ENCODE results near the gene DLL4. TPM values are rescaled to one million over a fixed set of nuclear protein-coding genes. Genes with fewer than 3 reads are reported as not detected.

The DLL4 gene
- total RNA-seq, 1 donor from 2014 or later: not detected

DNA sequence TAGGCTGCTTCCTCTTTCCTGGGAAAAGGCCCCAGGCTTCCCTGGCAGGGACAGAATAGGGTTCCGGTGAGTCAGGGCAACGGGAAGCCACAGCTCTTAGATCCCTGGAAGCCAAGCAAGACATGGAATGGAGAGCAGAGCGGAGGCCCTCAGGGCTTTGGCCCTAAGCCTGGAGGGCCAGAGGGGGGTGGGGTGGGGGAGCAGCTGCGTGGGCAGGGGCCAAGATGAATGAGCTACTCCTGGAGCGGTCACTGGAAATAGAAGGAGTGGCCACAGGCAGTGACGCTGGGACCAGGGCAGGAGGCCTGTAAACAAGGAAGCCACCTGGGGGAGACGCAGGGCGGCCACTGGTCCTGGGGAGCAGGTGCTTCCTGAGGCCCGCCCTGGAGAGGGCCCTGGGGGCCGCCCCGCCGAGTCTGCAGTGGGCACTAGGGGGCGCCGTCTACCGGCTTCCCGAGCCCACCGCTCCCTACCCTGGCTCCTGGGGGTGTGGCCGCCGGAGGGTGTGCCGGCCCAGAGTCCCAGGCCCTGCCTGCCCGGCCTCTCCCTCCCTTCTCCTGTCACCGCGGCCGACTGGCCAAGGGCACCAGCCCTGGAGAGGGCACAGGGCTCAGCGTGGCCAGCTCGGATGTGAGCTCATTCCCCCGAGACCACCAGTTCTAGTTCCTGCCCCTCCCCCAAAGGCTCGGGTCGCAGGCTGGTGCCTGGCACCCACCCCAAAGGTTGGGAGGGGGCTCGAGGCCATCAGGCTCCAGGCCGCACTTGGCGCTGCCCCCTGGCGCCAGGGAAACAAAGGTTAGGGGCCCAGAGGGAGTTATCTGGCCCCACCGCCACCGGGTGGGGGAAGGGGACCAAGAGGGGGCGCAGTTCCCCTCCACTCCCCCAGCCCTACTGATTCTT lies 22.8 kb upstream of the DLL4 start:
- intact Hi-C loops (cut with micrococcal nuclease): loop anchor here (2.0 to 10.0 kb wide), 4 partner anchors 36 to 208 kb away; partner anchors contain the start of gene INO80

DNA sequence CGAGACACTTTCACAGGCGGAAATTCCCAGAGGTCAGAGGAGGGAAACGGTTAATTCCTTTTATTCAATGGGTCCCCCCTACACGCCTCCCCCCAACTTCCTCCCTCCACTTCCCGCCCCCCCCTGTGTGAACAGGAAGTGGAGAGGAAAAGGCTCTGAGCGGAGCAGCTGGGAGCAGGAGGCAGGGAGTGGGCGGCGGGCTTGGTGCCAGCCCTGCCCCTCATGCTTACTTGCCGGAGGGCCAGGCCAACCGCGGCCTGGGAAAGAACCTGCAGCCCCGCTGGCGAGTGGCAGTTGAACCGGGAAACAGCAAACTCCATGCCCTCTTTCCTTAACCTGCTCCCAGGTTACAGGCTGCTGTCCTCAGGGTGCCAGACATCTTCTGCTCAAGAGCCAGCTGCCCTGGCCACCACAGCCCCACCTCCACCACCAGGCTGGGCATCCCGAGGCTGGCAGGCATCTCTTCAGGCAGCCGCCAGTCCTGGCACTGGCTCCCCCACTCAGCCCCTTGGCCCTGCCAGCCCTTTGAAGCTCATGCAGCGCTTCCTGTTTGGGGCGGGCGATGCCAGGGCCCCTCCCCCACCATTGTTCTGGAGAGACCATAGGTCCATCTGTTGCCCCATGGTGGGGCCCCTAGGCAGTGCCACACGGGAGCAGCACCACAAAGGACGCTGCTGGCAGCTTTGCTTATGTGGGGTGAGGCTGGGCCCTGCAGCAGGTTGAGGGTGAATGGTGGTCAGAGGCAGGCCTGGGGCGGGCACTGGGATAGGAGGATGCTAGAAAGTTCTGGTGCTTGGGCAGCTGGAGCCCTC lies 21.9 kb upstream of the DLL4 start:
- intact Hi-C loops (cut with micrococcal nuclease): loop anchor here (2.0 to 10.0 kb wide), 4 partner anchors 35 to 208 kb away; partner anchors contain the start of gene INO80

DNA sequence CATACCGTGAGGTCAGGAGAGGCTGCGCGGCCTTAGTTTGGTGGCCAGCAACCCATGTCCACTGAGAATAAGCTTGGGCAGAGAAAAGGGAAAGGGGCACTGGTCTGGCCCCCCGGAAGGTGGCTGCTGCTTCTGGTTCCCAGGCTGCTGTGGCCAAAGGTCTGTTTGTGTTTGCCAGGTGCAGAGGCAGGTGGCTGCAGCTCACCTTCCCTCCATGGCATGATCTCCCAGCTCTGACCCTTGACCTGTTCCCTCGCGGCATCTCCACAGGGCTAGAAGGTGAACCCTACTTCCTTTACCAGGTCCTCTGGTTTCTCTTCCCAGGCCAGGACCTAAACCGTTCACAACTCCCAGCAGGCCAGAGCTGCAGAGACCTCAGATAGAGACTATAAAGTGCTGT lies 21.0 kb upstream of the DLL4 start:
- intact Hi-C loops (cut with micrococcal nuclease): loop anchor here (5.0 to 10.0 kb wide), 3 partner anchors 34 to 207 kb away; partner anchors contain the start of gene INO80

- intact Hi-C loops (cut with micrococcal nuclease): loop anchor here (5.0 to 10.0 kb wide), 3 partner anchors 32 to 205 kb away; partner anchors contain the start of gene INO80
Observed at GRCh38 chr15:40909662-40910630, 19.2 kb upstream of the DLL4 start.

DNA sequence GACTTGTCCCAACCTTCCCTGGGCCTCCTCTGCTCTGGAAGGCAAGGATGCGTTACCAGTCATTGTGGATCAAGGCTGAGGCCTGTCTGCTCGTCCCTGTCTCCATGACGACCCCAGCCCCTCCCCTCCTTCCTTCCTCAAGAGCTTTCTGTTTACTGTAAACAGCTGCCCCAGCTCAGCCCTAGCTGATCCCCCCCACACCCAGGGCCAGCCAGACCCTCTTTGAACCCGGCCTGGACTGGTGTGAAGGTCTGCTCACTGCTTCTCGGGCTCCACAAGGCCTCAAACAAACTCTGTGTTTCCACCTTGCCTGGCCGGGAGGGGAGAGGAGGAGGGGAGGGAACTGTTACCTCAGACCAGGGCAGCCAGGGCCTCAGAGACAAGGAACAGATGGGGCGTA lies 18.0 kb upstream of the DLL4 start:
- intact Hi-C loops (cut with micrococcal nuclease): no loop called here

DNA sequence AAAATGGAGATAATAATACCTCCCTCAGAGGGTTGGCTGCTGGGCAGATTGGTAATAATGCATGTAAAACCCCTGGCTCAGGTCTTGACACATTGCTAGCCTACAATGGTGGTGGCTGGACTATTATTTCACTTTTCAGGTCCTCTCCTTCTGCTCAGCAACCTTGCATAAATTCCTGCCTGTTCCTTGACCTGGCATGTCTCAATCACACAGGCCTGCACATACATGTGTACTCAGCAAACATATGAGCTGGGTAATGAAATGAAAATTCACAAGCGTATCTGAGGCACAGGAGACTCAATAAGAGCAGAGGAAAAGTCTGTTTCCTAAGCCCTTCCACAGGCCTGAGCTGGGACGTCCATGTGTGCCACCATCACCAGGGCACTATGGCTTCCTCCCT lies 17.4 kb upstream of the DLL4 start:
- intact Hi-C loops (cut with micrococcal nuclease): no loop called here

- intact Hi-C loops (cut with micrococcal nuclease): no loop called here
Observed at GRCh38 chr15:40912478-40912877, 16.7 kb upstream of the DLL4 start.

DNA sequence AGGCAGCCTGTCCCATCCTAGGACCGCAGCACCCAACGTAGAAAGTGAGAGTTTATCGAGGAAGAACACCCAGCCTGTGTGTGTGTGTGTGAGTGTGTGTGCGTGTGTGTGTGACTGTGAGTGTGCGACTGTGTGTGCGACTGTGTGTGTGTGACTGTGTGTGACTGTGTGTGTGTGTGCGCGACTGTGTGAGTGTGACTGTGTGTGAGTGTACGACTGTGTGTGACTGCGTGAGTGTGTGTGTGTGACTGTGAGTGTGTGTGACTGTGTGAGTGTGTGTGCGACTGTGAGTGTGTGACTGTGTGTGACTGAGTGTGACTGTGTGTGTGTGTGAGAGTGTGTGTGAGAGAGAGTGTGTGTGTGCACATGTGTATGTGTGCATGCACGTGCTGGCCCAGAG lies 15.1 kb upstream of the DLL4 start:
- intact Hi-C loops (cut with micrococcal nuclease): no loop called here

- intact Hi-C loops (cut with micrococcal nuclease): no loop called here
Observed at GRCh38 chr15:40914486-40914885, 14.7 kb upstream of the DLL4 start.

- intact Hi-C loops (cut with micrococcal nuclease): no loop called here
Observed at GRCh38 chr15:40915116-40915661, 14.0 kb upstream of the DLL4 start.

GRCh38 chr15:40915679-40916078 lies 13.5 kb upstream of the DLL4 start:
- intact Hi-C loops (cut with micrococcal nuclease): no loop called here

GRCh38 chr15:40917585-40917984 lies 11.6 kb upstream of the DLL4 start:
- intact Hi-C loops (cut with micrococcal nuclease): no loop called here

GRCh38 chr15:40918146-40918798 lies 10.9 kb upstream of the DLL4 start:
- intact Hi-C loops (cut with micrococcal nuclease): no loop called here

GRCh38 chr15:40918799-40919392 lies 10.2 kb upstream of the DLL4 start:
- intact Hi-C loops (cut with micrococcal nuclease): no loop called here

GRCh38 chr15:40921949-40922607 lies 7.1 kb upstream of the DLL4 start:
- intact Hi-C loops (cut with micrococcal nuclease): no loop called here

- intact Hi-C loops (cut with micrococcal nuclease): no loop called here
Observed at GRCh38 chr15:40922608-40923005, 6.5 kb upstream of the DLL4 start.

GRCh38 chr15:40923551-40923950 lies 5.6 kb upstream of the DLL4 start:
- intact Hi-C loops (cut with micrococcal nuclease): no loop called here

DNA sequence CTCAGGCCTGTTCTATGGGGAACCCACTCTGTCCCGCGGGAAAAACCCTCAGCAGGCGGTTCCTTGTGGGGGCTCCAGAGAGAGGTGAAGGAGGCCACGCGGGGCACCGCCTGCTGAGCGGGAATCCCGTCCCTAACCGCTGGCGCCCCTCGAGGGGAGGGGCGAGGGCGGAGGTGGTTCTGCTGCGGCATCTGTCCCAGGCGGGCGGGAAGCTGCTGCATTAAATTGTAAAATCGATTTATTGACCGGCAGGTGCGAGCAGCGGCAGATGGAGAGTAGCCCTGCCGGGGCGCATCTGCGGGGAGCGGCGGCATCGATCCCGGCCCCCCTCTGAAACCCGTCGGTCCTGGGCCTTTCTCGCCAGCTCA lies 3.7 kb upstream of the DLL4 start:
- intact Hi-C loops (cut with micrococcal nuclease): no loop called here
